ENCODE measurements around the gene NTPCR. TPM values are rescaled to one million over a fixed set of nuclear protein-coding genes. Genes with fewer than 3 reads are reported as not detected.
"Not testable (repeated sequence)": the region's sequence is repeated elsewhere in the genome, so short reads cannot be mapped to it uniquely, and the experiment has no call there.

NTPCR gene
- total RNA-seq, 2 experiments from 2014 or later: 41.7 to 45.0 TPM

- Mint-ChIP-seq H3K27me3 (no peaks in the 10 kb centered on the region), H3K36me3 (peaks cover 70% of the 10 kb centered on the region), H3K9me3 (peaks cover 18% of the 10 kb centered on the region), H3K4me3 (no peak overlapping the region), H3K4me1 (ENCODE audit: low read depth) (no peaks in the 10 kb centered on the region), H3K27ac (no peak overlapping the region)
- CTCF ChIA-PET: interaction anchor here (0.6 kb wide), 1 partner anchor 1106 kb away, joined by 5 read pairs; no protein-coding TSS in a partner anchor
- intact Hi-C loops (cut with micrococcal nuclease): no loop called here
- POLR2A ChIA-PET: no interaction called here
- no peak for DNase-seq
Observed at GRCh38 chr1:232995189-232995588, 44.8 kb downstream of the NTPCR start.

GRCh38 chr1:232996143-232996542, 45.7 kb downstream of the NTPCR start:
- no peak overlapping the region for H3K4me3 Mint-ChIP-seq
- intact Hi-C loops (cut with micrococcal nuclease): no loop called here
- ChIA-PET POLR2A (no interaction called here), CTCF (interaction anchor here (0.6 kb wide), 1 partner anchor 1107 kb away, joined by 5 read pairs; no protein-coding TSS in a partner anchor)
- no peaks in the 10 kb centered on the region for H3K27me3 Mint-ChIP-seq
- no peaks in the 10 kb centered on the region for H3K4me1 Mint-ChIP-seq (ENCODE audit: low read depth)
- peaks cover 75% of the 10 kb centered on the region for H3K36me3 Mint-ChIP-seq
- H3K9me3 Mint-ChIP-seq: peaks cover 18% of the 10 kb centered on the region
- no peak for DNase-seq
- H3K27ac Mint-ChIP-seq: no peak overlapping the region

GRCh38 chr1:232998138-232998537, 47.7 kb downstream of the NTPCR start:
- Mint-ChIP-seq H3K27ac (no peak overlapping the region), H3K4me1 (ENCODE audit: low read depth) (no peaks in the 10 kb centered on the region), H3K9me3 (peaks cover 17% of the 10 kb centered on the region), H3K27me3 (no peaks in the 10 kb centered on the region), H3K36me3 (peaks cover 72% of the 10 kb centered on the region), H3K4me3 (no peak overlapping the region)
- no peak for DNase-seq
- POLR2A ChIA-PET: no interaction called here
- CTCF ChIA-PET: no interaction called here
- intact Hi-C loops (cut with micrococcal nuclease): no loop called here

GRCh38 chr1:232998646-232999045, 48.2 kb downstream of the NTPCR start:
- no peak overlapping the region for H3K27ac Mint-ChIP-seq
- H3K4me3 Mint-ChIP-seq: no peak overlapping the region
- peaks cover 72% of the 10 kb centered on the region for H3K36me3 Mint-ChIP-seq
- intact Hi-C loops (cut with micrococcal nuclease): no loop called here
- DNase-seq: no peak
- no peaks in the 10 kb centered on the region for H3K4me1 Mint-ChIP-seq (ENCODE audit: low read depth)
- peaks cover 17% of the 10 kb centered on the region for H3K9me3 Mint-ChIP-seq
- no peaks in the 10 kb centered on the region for H3K27me3 Mint-ChIP-seq
- ChIA-PET POLR2A (no interaction called here), CTCF (no interaction called here)

- Mint-ChIP-seq H3K9me3 (peaks cover 4% of the 10 kb centered on the region), H3K36me3 (peaks cover 70% of the 10 kb centered on the region), H3K4me1 (ENCODE audit: low read depth) (no peaks in the 10 kb centered on the region), H3K27ac (no peak overlapping the region), H3K4me3 (no peak overlapping the region), H3K27me3 (no peaks in the 10 kb centered on the region)
- DNase-seq: no peak
- intact Hi-C loops (cut with micrococcal nuclease): no loop called here
- POLR2A ChIA-PET: no interaction called here
- CTCF ChIA-PET: interaction anchor here (0.7 kb wide), 1 partner anchor 166 kb away, joined by 3 read pairs; no protein-coding TSS in a partner anchor
Observed at GRCh38 chr1:232999956-233000625, 49.7 kb downstream of the NTPCR start.

GRCh38 chr1:233003638-233004037, 53.2 kb downstream of the NTPCR start:
- intact Hi-C loops (cut with micrococcal nuclease); H3K9me3 Mint-ChIP-seq; CTCF ChIA-PET; H3K27me3 Mint-ChIP-seq; POLR2A ChIA-PET; DNase-seq; H3K27ac Mint-ChIP-seq; H3K4me3 Mint-ChIP-seq; H3K4me1 Mint-ChIP-seq (ENCODE audit: low read depth): not testable (repeated sequence)
- H3K36me3 Mint-ChIP-seq: peaks cover 45% of the 10 kb centered on the region

GRCh38 chr1:233004451-233004850, 54.0 kb downstream of the NTPCR start:
- intact Hi-C loops (cut with micrococcal nuclease): no loop called here
- POLR2A ChIA-PET: no interaction called here
- no peak for DNase-seq
- no peak overlapping the region for H3K4me3 Mint-ChIP-seq
- CTCF ChIA-PET: no interaction called here
- H3K36me3 Mint-ChIP-seq: peaks cover 43% of the 10 kb centered on the region
- H3K27me3 Mint-ChIP-seq: no peaks in the 10 kb centered on the region
- H3K27ac Mint-ChIP-seq: no peak overlapping the region
- peaks cover 4% of the 10 kb centered on the region for H3K9me3 Mint-ChIP-seq
- H3K4me1 Mint-ChIP-seq (ENCODE audit: low read depth): no peaks in the 10 kb centered on the region

GRCh38 chr1:233005156-233005555, 54.7 kb downstream of the NTPCR start:
- intact Hi-C loops (cut with micrococcal nuclease): no loop called here
- Mint-ChIP-seq H3K4me3 (no peak overlapping the region), H3K9me3 (peaks cover 4% of the 10 kb centered on the region), H3K4me1 (ENCODE audit: low read depth) (no peaks in the 10 kb centered on the region), H3K36me3 (peaks cover 36% of the 10 kb centered on the region), H3K27me3 (no peaks in the 10 kb centered on the region), H3K27ac (no peak overlapping the region)
- ChIA-PET POLR2A (no interaction called here), CTCF (no interaction called here)
- DNase-seq: no peak

GRCh38 chr1:233005703-233006102, 55.3 kb downstream of the NTPCR start:
- peaks cover 35% of the 10 kb centered on the region for H3K36me3 Mint-ChIP-seq
- H3K4me3 Mint-ChIP-seq: no peak overlapping the region
- no peak overlapping the region for H3K27ac Mint-ChIP-seq
- intact Hi-C loops (cut with micrococcal nuclease): no loop called here
- H3K27me3 Mint-ChIP-seq: no peaks in the 10 kb centered on the region
- POLR2A ChIA-PET: no interaction called here
- H3K4me1 Mint-ChIP-seq (ENCODE audit: low read depth): no peaks in the 10 kb centered on the region
- CTCF ChIA-PET: no interaction called here
- H3K9me3 Mint-ChIP-seq: peaks cover 4% of the 10 kb centered on the region
- DNase-seq: no peak

GRCh38 chr1:233006108-233006507, 55.7 kb downstream of the NTPCR start:
- CTCF ChIA-PET: no interaction called here
- Mint-ChIP-seq H3K27ac (no peak overlapping the region), H3K36me3 (peaks cover 34% of the 10 kb centered on the region), H3K27me3 (no peaks in the 10 kb centered on the region), H3K4me1 (ENCODE audit: low read depth) (no peaks in the 10 kb centered on the region), H3K9me3 (peaks cover 4% of the 10 kb centered on the region), H3K4me3 (no peak overlapping the region)
- POLR2A ChIA-PET: no interaction called here
- no peak for DNase-seq
- intact Hi-C loops (cut with micrococcal nuclease): no loop called here

GRCh38 chr1:233006541-233006973, 56.1 kb downstream of the NTPCR start:
- Mint-ChIP-seq H3K36me3 (peaks cover 34% of the 10 kb centered on the region), H3K4me3 (no peak overlapping the region), H3K9me3 (peaks cover 4% of the 10 kb centered on the region), H3K4me1 (ENCODE audit: low read depth) (no peaks in the 10 kb centered on the region), H3K27me3 (no peaks in the 10 kb centered on the region), H3K27ac (no peak overlapping the region)
- ChIA-PET POLR2A (no interaction called here), CTCF (no interaction called here)
- intact Hi-C loops (cut with micrococcal nuclease): no loop called here
- no peak for DNase-seq

GRCh38 chr1:233010146-233010545, 59.7 kb downstream of the NTPCR start:
- Mint-ChIP-seq H3K27me3 (no peaks in the 10 kb centered on the region), H3K4me3 (no peak overlapping the region), H3K27ac (no peak overlapping the region), H3K4me1 (ENCODE audit: low read depth) (no peaks in the 10 kb centered on the region), H3K9me3 (no peaks in the 10 kb centered on the region), H3K36me3 (peaks cover 40% of the 10 kb centered on the region)
- intact Hi-C loops (cut with micrococcal nuclease): no loop called here
- no peak for DNase-seq
- POLR2A ChIA-PET: no interaction called here
- CTCF ChIA-PET: no interaction called here

GRCh38 chr1:233012021-233012420, 61.6 kb downstream of the NTPCR start:
- H3K4me1 Mint-ChIP-seq (ENCODE audit: low read depth): no peaks in the 10 kb centered on the region
- CTCF ChIA-PET: no interaction called here
- DNase-seq: no peak
- POLR2A ChIA-PET: no interaction called here
- H3K27me3 Mint-ChIP-seq: no peaks in the 10 kb centered on the region
- no peaks in the 10 kb centered on the region for H3K9me3 Mint-ChIP-seq
- H3K27ac Mint-ChIP-seq: no peak overlapping the region
- peaks cover 43% of the 10 kb centered on the region for H3K36me3 Mint-ChIP-seq
- intact Hi-C loops (cut with micrococcal nuclease): no loop called here
- no peak overlapping the region for H3K4me3 Mint-ChIP-seq
